Right ventricle myocardium inferior (tissue), 1 donor: ENCODE results near the gene IL1RAPL2. TPM values are rescaled to one million over a fixed set of nuclear protein-coding genes. Genes with fewer than 3 reads are reported as not detected.
"Not testable (repeated sequence)": the region's sequence is repeated elsewhere in the genome, so short reads cannot be mapped to it uniquely, and the experiment has no call there.

Experiments used
- ATAC-seq: fragments of 200-7000 bp; cut with Tn5 transposase; one replicate; pipeline ENCODE4 v1.9.1; 2020; ENCODE audit warnings: mild to moderate bottlenecking, moderate library complexity
- DNase-seq: peaks from one replicate; pipeline ENCODE4 v3.0.0; 2021; ENCODE audit errors: missing footprints
- intact Hi-C: fragments of 100-400 bp; cut with DNase I; formaldehyde crosslinking; loops from one replicate; pipeline ENCODE4 v1.11.0; 2022
- total RNA-seq: library from RNA; stranded (reverse); fragmentation: NEBNext Ultra II Directional; extraction: Animal tissue kit (Norgen Biotek cat#: 25700); gene quantifications from one replicate; pipeline ENCODE4 v1.2.1, GENCODE V29; 2021
- donor health status: DM: no; HTN: yes; CAD: no; lungs with severe emphysema.

Gene IL1RAPL2
- total RNA-seq, 1 donor from 2014 or later, result not detected

DNA sequence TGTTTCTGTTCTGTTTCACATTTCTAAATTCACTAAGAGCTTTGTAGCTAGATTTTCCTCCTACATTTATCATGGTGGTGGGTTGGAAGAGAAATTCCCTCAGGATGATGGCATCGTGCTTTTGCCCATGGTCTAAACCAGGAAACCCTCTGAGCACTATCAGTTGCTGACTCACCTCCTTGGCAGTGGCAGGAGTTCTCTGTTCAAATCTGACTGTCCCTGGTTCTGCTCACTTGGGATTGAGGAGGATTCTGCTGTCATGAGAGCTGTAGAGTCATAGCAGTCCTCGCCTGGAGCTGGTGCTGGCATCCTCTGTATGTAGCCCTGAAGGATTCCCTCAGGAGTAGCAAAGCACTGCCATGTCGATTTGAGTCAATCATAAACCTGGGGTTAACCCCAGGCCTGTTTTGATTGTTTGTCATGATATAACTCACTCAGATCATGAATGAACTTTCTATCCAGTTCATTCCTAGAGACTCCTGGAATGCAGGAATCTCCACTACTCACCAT, 645.1 kb downstream of the IL1RAPL2 start:
- intact Hi-C loops, result no loop called here
- no peak for ATAC-seq
- DNase-seq, result no peak

DNA sequence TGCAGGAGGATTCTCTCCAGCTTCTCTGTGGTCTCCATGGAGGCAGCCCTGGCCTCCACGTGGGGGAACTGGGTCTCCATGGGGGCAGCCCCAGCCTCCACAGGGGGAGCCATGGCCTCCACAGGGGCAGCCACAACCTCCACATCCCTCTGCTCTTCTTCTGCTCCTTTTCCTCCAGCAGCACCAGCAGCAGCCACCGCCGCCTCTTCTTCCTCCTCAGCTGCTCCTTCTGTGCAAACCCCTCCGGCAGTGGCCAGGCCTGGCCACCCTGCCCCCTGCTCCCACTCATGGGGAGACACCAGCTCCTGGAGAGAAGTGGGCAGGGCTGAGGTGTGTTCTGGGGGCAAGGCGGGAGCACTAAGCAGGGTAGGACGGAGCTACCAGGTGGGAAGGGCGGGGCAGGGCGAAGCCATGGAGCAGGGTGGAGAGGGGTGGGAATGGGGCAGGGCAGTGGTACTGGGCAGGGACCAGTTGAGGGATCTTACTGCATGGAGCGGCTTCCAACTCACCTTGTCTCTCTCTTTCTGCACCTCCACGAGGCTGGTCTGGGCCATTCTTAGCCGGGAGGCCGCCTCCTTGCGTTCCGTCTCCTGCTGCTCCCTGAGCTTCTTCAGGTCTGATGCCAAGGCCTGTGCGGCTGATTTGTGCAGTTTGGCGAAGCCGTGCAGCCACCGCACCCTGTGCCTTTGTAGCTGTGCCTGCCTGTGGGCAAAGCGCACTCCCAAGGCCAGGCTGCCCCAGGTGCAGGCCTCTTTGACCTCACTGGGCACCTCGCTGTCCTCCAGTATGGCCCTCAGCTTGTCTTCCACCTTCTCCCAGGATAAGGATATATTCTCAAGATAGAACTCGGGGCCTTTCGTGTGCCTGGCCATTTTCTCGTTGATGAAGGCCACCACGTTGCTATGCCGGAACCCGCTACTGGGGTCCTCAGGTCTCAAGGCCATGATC, 653.7 kb downstream of the IL1RAPL2 start:
- ATAC-seq (no peak), DNase-seq (no peak)
- intact Hi-C loops, result no loop called here

GRCh38 chrX:105220636-105221035, 654.6 kb downstream of the IL1RAPL2 start, which contains the start of gene TEX13A:
Gene TEX13A, minus strand, starts transcription at chrX:105220694. Its CDS starts 297 bp downstream, at chrX:105220397.
- intact Hi-C loops, result no loop called here
- DNase-seq, result no peak
- ATAC-seq, result no peak

- intact Hi-C loops, result no loop called here
- no peak for ATAC-seq
Measured at GRCh38 chrX:105221374-105221773, 655.4 kb downstream of the IL1RAPL2 start.

DNA sequence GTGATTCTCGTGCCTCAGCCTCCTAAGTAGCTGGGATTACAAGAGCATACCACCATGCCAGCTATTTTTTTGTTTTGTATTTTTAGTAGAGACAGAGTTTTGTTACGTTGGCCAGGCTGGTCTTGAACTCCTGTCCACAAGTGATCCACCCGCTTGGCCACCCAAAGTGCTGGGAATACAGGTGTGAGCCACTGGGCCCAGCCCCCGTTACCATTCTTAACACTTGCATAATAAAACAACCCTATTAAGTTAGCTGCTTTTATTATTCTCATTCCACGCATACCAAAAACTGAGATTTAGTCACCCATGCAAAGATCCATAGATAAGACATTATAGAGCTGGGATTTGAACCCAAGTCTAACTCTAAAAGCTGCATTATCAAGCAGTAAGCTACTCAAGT, 660.5 kb downstream of the IL1RAPL2 start:
- no peak for DNase-seq
- intact Hi-C loops, result no loop called here
- no peak for ATAC-seq

More at GRCh38 chrX:105221374-105221773, 655.4 kb downstream of the IL1RAPL2 start:
- DNase-seq, result no peak

DNA sequence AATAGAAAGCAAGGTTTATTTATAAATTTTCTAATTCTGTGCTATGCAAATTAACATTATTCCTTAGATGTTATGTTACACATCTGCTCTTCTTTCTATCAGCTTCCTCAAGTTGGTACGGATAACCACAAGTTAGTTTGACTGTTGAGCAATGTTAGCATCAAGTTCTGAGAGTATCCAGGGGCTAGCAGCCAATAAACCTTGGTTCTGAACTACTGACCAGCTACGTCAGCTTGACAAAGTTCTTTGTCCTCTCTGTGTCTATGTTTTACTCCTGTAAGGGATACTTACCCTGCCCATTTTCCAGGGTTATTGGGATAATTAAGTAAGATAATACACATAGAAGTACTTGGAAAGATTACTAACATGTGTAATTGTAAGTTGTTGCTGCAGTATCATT, 662.6 kb downstream of the IL1RAPL2 start:
- ATAC-seq (no peak), DNase-seq (no peak)
- intact Hi-C loops, result no loop called here

DNA sequence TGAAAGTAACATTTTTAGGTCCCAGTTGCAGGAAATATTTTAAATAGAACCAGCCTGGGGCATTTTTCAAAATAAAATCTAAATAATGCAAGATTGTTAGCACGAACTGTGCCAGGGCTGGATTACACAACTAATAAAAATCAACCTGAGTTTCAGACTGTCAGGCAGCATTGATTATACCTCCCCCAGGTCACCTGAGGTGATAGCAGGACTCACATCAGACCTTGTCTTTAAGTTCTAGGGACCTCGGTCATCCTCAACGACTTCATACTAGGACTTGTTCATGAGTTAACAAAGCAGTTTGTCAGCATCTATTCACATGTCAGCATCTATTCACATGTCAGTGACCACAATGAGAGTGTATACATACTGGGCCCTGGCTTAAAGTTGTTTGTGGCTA, 663.1 kb downstream of the IL1RAPL2 start:
- no peak for DNase-seq
- intact Hi-C loops, result no loop called here
- ATAC-seq, result no peak

GRCh38 chrX:105237407-105237806, 671.4 kb downstream of the IL1RAPL2 start:
- DNase-seq, intact Hi-C loops, ATAC-seq: not testable (repeated sequence)

GRCh38 chrX:105241056-105241455, 675.1 kb downstream of the IL1RAPL2 start:
- intact Hi-C loops, result no loop called here
- ATAC-seq (no peak), DNase-seq (no peak)

GRCh38 chrX:105260291-105261043, 694.5 kb downstream of the IL1RAPL2 start:
- intact Hi-C loops, result no loop called here
- ATAC-seq (peak; percentile 42), DNase-seq (no peak)

GRCh38 chrX:105263171-105263570, 697.2 kb downstream of the IL1RAPL2 start:
- DNase-seq, result no peak
- intact Hi-C loops, result no loop called here
- ATAC-seq, result no peak

DNA sequence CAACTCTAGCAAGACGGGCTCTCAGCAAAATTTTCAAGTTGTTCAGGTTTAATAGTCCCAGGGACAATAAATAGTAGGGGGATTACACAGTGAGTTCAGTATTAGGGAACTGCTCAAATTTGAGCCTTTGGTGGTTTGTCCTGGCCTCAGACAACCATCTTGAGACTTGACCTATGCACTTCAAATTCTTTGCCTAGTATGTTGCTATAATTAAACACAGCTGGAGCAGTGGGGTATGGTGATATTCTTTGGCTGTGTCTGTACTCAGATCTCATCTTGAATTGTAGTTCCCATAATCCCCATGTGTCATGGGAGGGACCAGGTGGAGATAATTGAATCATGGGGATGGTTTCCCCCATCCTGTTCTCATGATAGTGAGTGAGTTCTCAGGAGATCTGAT, 697.8 kb downstream of the IL1RAPL2 start:
- intact Hi-C loops, result no loop called here
- no peak for DNase-seq
- ATAC-seq, result no peak

DNA sequence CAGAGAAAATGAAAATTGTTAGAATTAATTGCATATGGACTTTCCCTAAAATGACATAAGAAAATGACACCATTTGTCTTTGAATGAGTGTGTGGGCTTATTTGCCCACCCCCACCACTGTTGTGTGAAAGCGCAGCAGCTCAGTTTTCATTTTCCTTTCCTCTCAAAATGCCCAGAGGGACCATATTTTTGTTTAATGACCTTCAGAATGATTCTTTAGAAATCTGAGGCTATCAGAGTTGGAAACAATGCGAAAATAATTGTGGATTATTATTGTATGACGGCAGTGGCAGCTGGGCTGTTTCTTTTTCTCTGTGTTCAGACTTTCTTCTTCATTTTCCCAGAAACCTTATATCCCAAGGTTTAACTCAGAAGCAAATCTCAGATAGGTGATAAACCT, 699.1 kb downstream of the IL1RAPL2 start:
- DNase-seq (no peak), ATAC-seq (no peak)
- intact Hi-C loops, result no loop called here

DNA sequence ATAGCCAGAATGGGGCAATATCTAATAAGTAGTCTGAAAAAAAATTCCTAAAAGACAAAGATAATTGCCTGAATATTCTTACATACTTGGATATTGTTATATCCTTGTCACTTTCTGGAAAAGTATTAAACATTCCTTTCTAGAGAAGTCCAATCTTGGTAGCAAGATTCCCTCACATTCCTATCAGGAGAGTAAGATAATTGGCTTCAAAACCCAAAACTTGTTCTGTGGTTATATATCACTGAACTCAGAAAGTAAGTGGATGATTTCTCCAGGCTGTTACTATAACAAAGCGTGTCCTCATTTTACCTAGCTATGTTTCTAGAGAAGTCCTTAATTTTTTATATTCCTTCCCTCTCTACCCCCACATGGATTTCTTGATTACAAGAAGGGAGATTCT, 700.5 kb downstream of the IL1RAPL2 start:
- DNase-seq, result no peak
- no peak for ATAC-seq
- intact Hi-C loops, result no loop called here

DNA sequence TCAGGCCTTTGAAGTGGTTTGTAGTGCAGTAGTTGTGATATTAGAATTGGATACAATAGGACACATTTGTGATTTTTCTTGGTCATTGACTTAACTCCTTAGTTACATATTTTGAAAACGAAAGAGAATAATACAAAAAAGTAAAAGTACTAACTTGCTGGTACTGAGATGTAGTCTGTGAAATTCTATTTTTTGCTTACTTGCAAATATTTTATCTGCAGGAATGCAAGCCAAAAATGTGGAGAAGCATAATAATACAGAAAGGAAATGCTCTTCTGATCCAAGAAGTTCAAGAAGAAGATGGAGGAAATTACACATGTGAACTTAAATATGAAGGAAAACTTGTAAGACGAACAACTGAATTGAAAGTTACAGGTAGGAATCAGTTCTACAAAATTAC, 701.2 kb downstream of the IL1RAPL2 start:
- ATAC-seq (no peak), DNase-seq (no peak)
- intact Hi-C loops, result no loop called here

DNA sequence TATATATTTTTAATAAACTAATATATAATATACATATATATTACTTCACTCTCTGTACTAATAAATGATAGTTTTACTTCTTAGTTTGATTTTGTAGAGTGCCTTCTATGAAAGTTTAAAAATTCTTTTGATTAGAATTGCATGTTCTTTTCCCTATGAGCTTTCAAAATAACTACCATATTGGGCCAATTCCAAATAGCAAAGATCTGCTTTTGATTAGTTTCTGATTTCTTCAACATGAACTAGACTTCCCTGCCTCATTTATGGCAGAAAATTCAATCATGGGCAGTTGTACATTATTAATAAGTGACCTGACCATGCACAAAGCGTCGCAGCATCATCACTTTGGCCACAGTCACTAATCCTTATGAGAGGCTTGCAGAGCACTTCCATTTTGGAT, 703.4 kb downstream of the IL1RAPL2 start:
- ATAC-seq (no peak), DNase-seq (no peak)
- intact Hi-C loops, result no loop called here

GRCh38 chrX:105273326-105273725, 707.3 kb downstream of the IL1RAPL2 start:
- no peak for ATAC-seq
- no peak for DNase-seq
- intact Hi-C loops, result no loop called here

- ATAC-seq (no peak), DNase-seq (no peak)
- intact Hi-C loops, result no loop called here
Measured at GRCh38 chrX:105274091-105274490, 708.1 kb downstream of the IL1RAPL2 start.

DNA sequence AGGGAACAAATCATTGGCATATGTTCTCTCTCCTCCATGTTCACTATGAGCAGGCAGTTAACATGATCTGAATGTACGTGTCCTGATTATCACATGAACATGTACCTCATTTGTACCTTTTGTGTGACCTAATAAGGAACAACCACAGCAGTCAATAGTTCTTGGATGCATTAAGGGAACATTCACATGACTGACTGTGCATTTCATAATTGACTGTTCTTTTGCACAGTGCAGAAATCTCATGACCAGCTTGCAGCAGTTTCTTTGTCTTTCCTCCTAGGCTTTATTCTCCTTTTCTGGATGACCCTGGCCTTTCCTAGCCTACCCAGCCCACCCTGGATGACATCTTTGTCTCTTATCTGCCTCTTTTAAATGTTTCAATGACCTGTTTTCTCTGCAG, 711.1 kb downstream of the IL1RAPL2 start:
- DNase-seq (no peak), ATAC-seq (no peak)
- intact Hi-C loops, result no loop called here

- intact Hi-C loops, result no loop called here
- no peak for ATAC-seq
- no peak for DNase-seq
Measured at GRCh38 chrX:105282077-105282476, 716.1 kb downstream of the IL1RAPL2 start.
